LoVo (cell line): ENCODE data around the gene RARB.

Experiments used
- DNase-seq: peaks from one replicate; pipeline ENCODE4 v3.0.0-alpha.2; 2016; ENCODE audit warnings: low spot score

RARB gene

GRCh38 chr3:25472731-25473130 lies 44.7 kb downstream of the RARB start:
- DNase-seq: no peak

GRCh38 chr3:25473246-25473645 lies 45.2 kb downstream of the RARB start:
- no peak for DNase-seq

GRCh38 chr3:25474052-25474451 lies 46.0 kb downstream of the RARB start:
- DNase-seq: no peak

GRCh38 chr3:25476639-25477038 lies 48.6 kb downstream of the RARB start:
- DNase-seq: no peak

GRCh38 chr3:25478211-25478757 lies 50.2 kb downstream of the RARB start:
- no peak for DNase-seq

- DNase-seq: no peak
Measured at GRCh38 chr3:25478964-25479726, 51.1 kb downstream of the RARB start.

- DNase-seq: no peak
Measured at GRCh38 chr3:25479727-25480010, 51.6 kb downstream of the RARB start.

- no peak for DNase-seq
Measured at GRCh38 chr3:25480811-25481210, 52.7 kb downstream of the RARB start.

- DNase-seq: no peak
Measured at GRCh38 chr3:25481386-25481785, 53.3 kb downstream of the RARB start.

GRCh38 chr3:25483456-25483855 lies 55.4 kb downstream of the RARB start:
- no peak for DNase-seq

GRCh38 chr3:25485673-25486072 lies 57.6 kb downstream of the RARB start:
- no peak for DNase-seq

GRCh38 chr3:25486932-25487331 lies 58.9 kb downstream of the RARB start:
- DNase-seq: no peak

- DNase-seq: no peak
Measured at GRCh38 chr3:25489858-25490593, 62.0 kb downstream of the RARB start.

GRCh38 chr3:25493246-25493645 lies 65.2 kb downstream of the RARB start:
- no peak for DNase-seq

GRCh38 chr3:25493786-25494185 lies 65.7 kb downstream of the RARB start:
- DNase-seq: no peak

GRCh38 chr3:25495304-25495703 lies 67.2 kb downstream of the RARB start:
- no peak for DNase-seq

GRCh38 chr3:25495726-25496253 lies 67.7 kb downstream of the RARB start:
- no peak for DNase-seq

- DNase-seq: no peak
Measured at GRCh38 chr3:25497096-25497495, 69.0 kb downstream of the RARB start.

GRCh38 chr3:25500706-25501210 lies 72.7 kb downstream of the RARB start:
- no peak for DNase-seq

GRCh38 chr3:25502233-25502632 lies 74.2 kb downstream of the RARB start:
- no peak for DNase-seq

GRCh38 chr3:25503898-25504301 lies 75.8 kb downstream of the RARB start:
- DNase-seq: no peak

- DNase-seq: no peak
Measured at GRCh38 chr3:25505581-25505980, 77.5 kb downstream of the RARB start.

- no peak for DNase-seq
Measured at GRCh38 chr3:25507811-25508210, 79.7 kb downstream of the RARB start.
